Caco-2 (cell line): ENCODE measurements around the gene EPHA4. TPM values are rescaled to one million over a fixed set of nuclear protein-coding genes. Genes with fewer than 3 reads are reported as not detected.

ENCODE experiments used
- BruUV-seq: library from RNA; stranded (reverse); fragments of 400-500 nt; replicated peaks from 2 replicates; lab custom pipeline; 2021; lab: Mats Ljungman, UMichigan
- CTCF ChIA-PET: fragments of 300-600 bp; sonication (Branson Sonifier 250); formaldehyde crosslinking; loops from one replicate; lab custom pipeline; 2022; ENCODE audit warnings: antibody characterized with exemption; lab: Charles Lee
- POLR2A ChIA-PET: fragments of 300-600 bp; sonication (Branson Sonifier 250); formaldehyde crosslinking; loops from one replicate; lab custom pipeline; 2022; ENCODE audit warnings: antibody characterized with exemption; lab: Charles Lee
- DNase-seq, 2 experiments: peaks; one replicate each; pipeline versions ENCODE4 v3.0.0 to v3.0.0-alpha.2; 2020 to 2022
- H3K27me3 ChIP-seq: replicated peaks from 2 replicates; pipeline ENCODE4 v1.6.0; 2011; ENCODE audit warnings: low read length; ENCODE audit not compliant: control insufficient read depth, insufficient read depth
- H3K36me3 ChIP-seq: 2 replicates; pipeline ENCODE4 v1.5.1; 2011; ENCODE audit warnings: low read length; ENCODE audit not compliant: control insufficient read depth, insufficient read depth
- H3K4me1 ChIP-seq: fragments of 250-450 bp; sonication (Bioruptor Pico); 2 replicates; pipeline ENCODE4 v1.5.1; 2020; ENCODE audit warnings: mild to moderate bottlenecking
- H3K4me3 ChIP-seq: 2 replicates; pipeline ENCODE4 v1.5.1; 2011; ENCODE audit warnings: low read depth, mild to moderate bottlenecking, control low read depth, low read length
- H3K9me3 ChIP-seq: fragments of 250-450 bp; sonication (Bioruptor Pico); 2 replicates; pipeline ENCODE4 v1.5.1; 2020; ENCODE audit warnings: mild to moderate bottlenecking, moderate library complexity
- H3K27ac Mint-ChIP-seq: one replicate; pipeline ENCODE4 v1.8.0; 2022; ENCODE audit warnings: mixed read lengths; ENCODE audit not compliant: unreplicated experiment
- H3K27me3 Mint-ChIP-seq: one replicate; pipeline ENCODE4 v1.8.0; 2022; ENCODE audit warnings: mixed read lengths; ENCODE audit not compliant: insufficient read depth, unreplicated experiment
- H3K36me3 Mint-ChIP-seq: one replicate; pipeline ENCODE4 v1.8.0; 2022; ENCODE audit warnings: mild to moderate bottlenecking, mixed read lengths; ENCODE audit not compliant: insufficient read depth, unreplicated experiment
- H3K4me1 Mint-ChIP-seq: one replicate; pipeline ENCODE4 v1.8.0; 2022; ENCODE audit warnings: low read depth, mixed read lengths; ENCODE audit not compliant: unreplicated experiment
- H3K4me3 Mint-ChIP-seq: one replicate; pipeline ENCODE4 v1.8.0; 2022; ENCODE audit warnings: mild to moderate bottlenecking, moderate library complexity, mixed read lengths; ENCODE audit not compliant: unreplicated experiment
- H3K9me3 Mint-ChIP-seq: one replicate; pipeline ENCODE4 v1.8.0; 2022; ENCODE audit warnings: mixed read lengths; ENCODE audit not compliant: unreplicated experiment
- intact Hi-C: fragments of 100-400 bp; cut with micrococcal nuclease; formaldehyde crosslinking; loops from one replicate; pipeline ENCODE4 v1.10.0; 2022; ENCODE audit not compliant: unreplicated experiment
- total RNA-seq: library from RNA; stranded (reverse); gene quantifications from 2 replicates; pipeline ENCODE4 v1.2.3, GENCODE V29; 2022
- TF ChIP-seq, protein P1 (sequence below), 2 experiments: fragments of 200-600 bp in 1 of 2; IDR thresholded peaks; 1 replicate in 1 of 2; 2 replicates in 1 of 2; pipeline versions ENCODE4 v1.5.1 to v1.8.0; 2011 to 2022; ENCODE audit warnings: antibody characterized with exemption in 1 of 2, control low read depth in 1 of 2, inconsistent platforms in 1 of 2, low read depth in 1 of 2, low read length in 1 of 2, mild to moderate bottlenecking in 1 of 2, moderate library complexity in 1 of 2; ENCODE audit not compliant: insufficient read depth in 1 of 2, severe bottlenecking in 1 of 2, unreplicated experiment in 1 of 2

The EPHA4 gene
- total RNA-seq, 1 experiment from 2014 or later = 95.5 TPM

DNA sequence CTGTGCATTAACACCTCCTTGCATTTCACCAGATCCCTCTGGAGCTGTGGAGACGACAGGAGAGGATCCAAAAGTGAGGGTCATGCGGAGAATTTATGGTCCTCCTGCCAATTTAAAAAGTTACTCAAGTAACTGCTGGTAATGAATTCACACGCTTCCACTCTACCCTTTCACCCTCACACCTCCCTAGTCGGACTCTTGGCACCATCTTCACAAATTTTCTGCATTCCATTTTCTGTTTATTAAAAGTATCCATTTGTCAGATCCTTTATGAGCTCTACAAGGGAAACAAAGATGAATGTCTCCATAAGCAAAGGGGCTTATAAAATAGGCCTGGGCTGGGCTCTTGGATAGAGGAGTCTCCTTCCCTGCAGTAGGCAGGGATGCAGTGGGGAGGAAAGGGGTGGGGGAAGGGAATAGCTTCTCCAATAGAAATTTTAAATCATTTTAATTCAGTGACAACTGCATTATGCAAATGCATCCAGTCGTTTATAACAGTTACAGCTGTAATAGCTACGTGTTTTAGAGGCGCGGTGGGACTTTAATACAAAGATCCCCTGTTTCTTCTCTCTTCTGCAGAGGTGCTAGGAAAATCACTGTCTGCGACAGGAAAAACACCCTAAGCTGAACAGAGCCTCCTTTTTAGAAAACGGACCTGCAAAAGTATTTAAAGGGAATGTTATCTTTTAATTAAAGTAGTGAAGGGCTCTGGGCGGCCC is 132.2 kb downstream of the EPHA4 start:
- Mint-ChIP-seq H3K4me3 (no peak overlapping the region), H3K4me1 (no peaks in the 10 kb centered on the region), H3K27ac (no peak overlapping the region), H3K9me3 (no peaks in the 10 kb centered on the region), H3K27me3 (no peaks in the 10 kb centered on the region), H3K36me3 (peaks cover 93% of the 10 kb centered on the region)
- intact Hi-C loops = no loop called here
- Histone ChIP-seq H3K36me3 (no peaks in the 10 kb centered on the region), H3K4me3 (no peak overlapping the region), H3K27me3 (no peaks in the 10 kb centered on the region), H3K9me3 (no peaks in the 10 kb centered on the region), H3K4me1 (no peaks in the 10 kb centered on the region)
- ChIA-PET POLR2A (interaction anchor here (0.6 kb wide), 1 partner anchor 34 kb away, joined by 3 read pairs; no protein-coding TSS in a partner anchor), CTCF (no interaction called here)
- DNase-seq = no peak
- no TSS peak for BruUV-seq
- TF ChIP-seq, protein P1, sequence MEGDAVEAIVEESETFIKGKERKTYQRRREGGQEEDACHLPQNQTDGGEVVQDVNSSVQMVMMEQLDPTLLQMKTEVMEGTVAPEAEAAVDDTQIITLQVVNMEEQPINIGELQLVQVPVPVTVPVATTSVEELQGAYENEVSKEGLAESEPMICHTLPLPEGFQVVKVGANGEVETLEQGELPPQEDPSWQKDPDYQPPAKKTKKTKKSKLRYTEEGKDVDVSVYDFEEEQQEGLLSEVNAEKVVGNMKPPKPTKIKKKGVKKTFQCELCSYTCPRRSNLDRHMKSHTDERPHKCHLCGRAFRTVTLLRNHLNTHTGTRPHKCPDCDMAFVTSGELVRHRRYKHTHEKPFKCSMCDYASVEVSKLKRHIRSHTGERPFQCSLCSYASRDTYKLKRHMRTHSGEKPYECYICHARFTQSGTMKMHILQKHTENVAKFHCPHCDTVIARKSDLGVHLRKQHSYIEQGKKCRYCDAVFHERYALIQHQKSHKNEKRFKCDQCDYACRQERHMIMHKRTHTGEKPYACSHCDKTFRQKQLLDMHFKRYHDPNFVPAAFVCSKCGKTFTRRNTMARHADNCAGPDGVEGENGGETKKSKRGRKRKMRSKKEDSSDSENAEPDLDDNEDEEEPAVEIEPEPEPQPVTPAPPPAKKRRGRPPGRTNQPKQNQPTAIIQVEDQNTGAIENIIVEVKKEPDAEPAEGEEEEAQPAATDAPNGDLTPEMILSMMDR (IDR thresholded peaks at IDR 0.05; ENCODE audit: insufficient read depth in 1 of 2, low read depth in 1 of 2, low read length in 1 of 2, severe bottlenecking in 1 of 2, unreplicated experiment in 1 of 2) = no peak

DNA sequence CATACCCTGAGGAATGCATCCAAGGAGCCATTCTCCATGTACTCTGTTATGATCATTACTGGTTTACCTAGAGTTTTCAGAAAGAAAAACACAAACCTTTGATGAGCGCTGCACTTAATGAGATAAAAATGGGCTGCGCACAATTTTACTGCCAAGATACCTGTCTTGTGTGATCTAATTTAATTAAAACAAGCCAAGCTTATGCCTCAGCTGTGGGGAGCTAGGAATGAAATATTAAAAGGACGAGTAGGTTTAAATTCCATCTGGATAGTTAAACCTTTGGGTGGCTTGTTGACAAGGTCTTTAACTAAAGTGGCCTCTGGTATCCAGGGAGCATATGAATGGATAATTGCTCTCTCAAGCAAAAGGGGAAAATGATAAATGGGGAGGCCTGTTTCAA is 135.0 kb downstream of the EPHA4 start:
- DNase-seq = no peak
- Mint-ChIP-seq H3K27ac (no peak overlapping the region), H3K4me1 (no peaks in the 10 kb centered on the region), H3K4me3 (no peak overlapping the region), H3K36me3 (peaks cover 95% of the 10 kb centered on the region), H3K27me3 (no peaks in the 10 kb centered on the region), H3K9me3 (no peaks in the 10 kb centered on the region)
- no peaks in the 10 kb centered on the region for H3K27me3 ChIP-seq
- H3K4me3 ChIP-seq = no peak overlapping the region
- CTCF ChIA-PET = no interaction called here
- TF ChIP-seq, protein P1 (IDR thresholded peaks at IDR 0.05; ENCODE audit: insufficient read depth in 1 of 2, low read depth in 1 of 2, low read length in 1 of 2, severe bottlenecking in 1 of 2, unreplicated experiment in 1 of 2) = no peak
- no TSS peak for BruUV-seq
- intact Hi-C loops = no loop called here
- no peaks in the 10 kb centered on the region for H3K36me3 ChIP-seq
- POLR2A ChIA-PET = interaction anchor here (0.7 kb wide), 1 partner anchor 25 kb away, joined by 3 read pairs; no protein-coding TSS in a partner anchor
- H3K9me3 ChIP-seq = no peaks in the 10 kb centered on the region
- no peaks in the 10 kb centered on the region for H3K4me1 ChIP-seq

DNA sequence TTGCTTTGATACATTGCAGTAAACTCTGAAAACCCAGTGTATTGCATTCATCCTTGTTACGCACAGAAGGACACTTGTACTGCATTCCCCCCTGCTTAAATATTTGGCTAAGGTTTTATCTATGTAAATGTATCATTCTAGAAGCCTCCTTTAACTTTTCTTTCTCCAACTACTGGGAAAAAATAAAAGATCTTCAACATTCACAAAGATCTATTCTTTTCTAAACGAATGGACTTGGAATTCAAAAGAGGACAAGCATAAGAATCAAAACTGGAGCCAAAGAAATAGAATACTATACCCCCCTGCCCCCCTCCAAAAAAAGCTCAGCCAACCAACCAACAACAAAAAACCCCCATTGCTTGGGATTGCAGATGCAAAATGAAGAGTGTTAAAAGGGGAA is 136.9 kb downstream of the EPHA4 start:
- Mint-ChIP-seq H3K4me1 (no peaks in the 10 kb centered on the region), H3K4me3 (no peak overlapping the region), H3K9me3 (no peaks in the 10 kb centered on the region), H3K27ac (no peak overlapping the region), H3K27me3 (no peaks in the 10 kb centered on the region), H3K36me3 (peaks cover 78% of the 10 kb centered on the region)
- H3K9me3 ChIP-seq = no peaks in the 10 kb centered on the region
- H3K27me3 ChIP-seq = no peaks in the 10 kb centered on the region
- POLR2A ChIA-PET = no interaction called here
- CTCF ChIA-PET = no interaction called here
- TF ChIP-seq, protein P1 (IDR thresholded peaks at IDR 0.05; ENCODE audit: insufficient read depth in 1 of 2, low read depth in 1 of 2, low read length in 1 of 2, severe bottlenecking in 1 of 2, unreplicated experiment in 1 of 2) = no peak
- no TSS peak for BruUV-seq
- no peaks in the 10 kb centered on the region for H3K4me1 ChIP-seq
- no peaks in the 10 kb centered on the region for H3K36me3 ChIP-seq
- no peak overlapping the region for H3K4me3 ChIP-seq
- no peak for DNase-seq
- intact Hi-C loops = no loop called here
